Thyroid gland (tissue), 4 donors: ENCODE measurements around the gene NT5C3B.
"Not testable (repeated sequence)": the region's sequence is repeated elsewhere in the genome, so short reads cannot be mapped to it uniquely, and the experiment has no call there.

Experiments
- POLR2A ChIP-seq, 2 donors: fragments of 450-650 bp; IDR thresholded peaks; one replicate each; pipeline ENCODE4 v1.6.1; 2017; ENCODE audit warnings: antibody characterized with exemption in 2 of 2, mild to moderate bottlenecking in 2 of 2, moderate library complexity in 1 of 2
- TF ChIP-seq, protein P1 (sequence below), 6 experiments: fragments of 200-600 bp in 3 of 6; fragments of 450-650 bp in 3 of 6; sonication (generic) in 3 of 6; IDR thresholded peaks; one replicate each; pipeline ENCODE4 v1.5.1; 2016 to 2019; ENCODE audit warnings: antibody characterized with exemption in 6 of 6, mild to moderate bottlenecking in 2 of 6, inconsistent platforms in 1 of 6, moderate library complexity in 1 of 6

DNA sequence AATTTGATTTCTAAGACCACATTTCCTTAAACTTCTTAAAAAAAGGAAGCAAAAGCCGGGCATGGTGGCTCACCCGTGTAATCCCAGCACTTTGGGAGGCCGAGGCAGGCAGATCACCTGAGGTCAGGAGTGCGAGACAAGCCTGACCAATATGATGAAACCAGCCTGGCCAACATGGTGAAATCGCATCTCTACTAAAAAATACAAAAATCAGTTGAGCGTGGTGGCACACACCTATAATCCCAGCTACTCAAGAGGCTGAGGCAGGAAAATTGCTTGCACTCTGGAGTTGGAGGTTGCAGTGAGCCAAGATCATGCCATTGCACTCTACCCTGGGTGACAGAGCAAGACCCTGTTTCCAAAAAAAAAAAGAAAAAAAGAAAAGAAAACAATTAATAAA, 4.7 kb upstream of the NT5C3B start:
- TF ChIP-seq, protein P1, sequence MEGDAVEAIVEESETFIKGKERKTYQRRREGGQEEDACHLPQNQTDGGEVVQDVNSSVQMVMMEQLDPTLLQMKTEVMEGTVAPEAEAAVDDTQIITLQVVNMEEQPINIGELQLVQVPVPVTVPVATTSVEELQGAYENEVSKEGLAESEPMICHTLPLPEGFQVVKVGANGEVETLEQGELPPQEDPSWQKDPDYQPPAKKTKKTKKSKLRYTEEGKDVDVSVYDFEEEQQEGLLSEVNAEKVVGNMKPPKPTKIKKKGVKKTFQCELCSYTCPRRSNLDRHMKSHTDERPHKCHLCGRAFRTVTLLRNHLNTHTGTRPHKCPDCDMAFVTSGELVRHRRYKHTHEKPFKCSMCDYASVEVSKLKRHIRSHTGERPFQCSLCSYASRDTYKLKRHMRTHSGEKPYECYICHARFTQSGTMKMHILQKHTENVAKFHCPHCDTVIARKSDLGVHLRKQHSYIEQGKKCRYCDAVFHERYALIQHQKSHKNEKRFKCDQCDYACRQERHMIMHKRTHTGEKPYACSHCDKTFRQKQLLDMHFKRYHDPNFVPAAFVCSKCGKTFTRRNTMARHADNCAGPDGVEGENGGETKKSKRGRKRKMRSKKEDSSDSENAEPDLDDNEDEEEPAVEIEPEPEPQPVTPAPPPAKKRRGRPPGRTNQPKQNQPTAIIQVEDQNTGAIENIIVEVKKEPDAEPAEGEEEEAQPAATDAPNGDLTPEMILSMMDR (IDR thresholded peaks at IDR 0.05) = not testable (repeated sequence)
- not testable (repeated sequence) for TF ChIP-seq POLR2A (IDR thresholded peaks at IDR 0.05)
